Activated CD4-positive, alpha-beta T cell treated with anti-CD3 and anti-CD28 coated beads for 48 hours (primary cell): Measurements from ENCODE around the gene CSMD2.
A peak's percentile ranks its signal among the peaks of the same experiment; 100 is the strongest.
"Not testable (repeated sequence)": the region's sequence is repeated elsewhere in the genome, so short reads cannot be mapped to it uniquely, and the experiment has no call there.

ENCODE experiments used
- DNase-seq: peaks from one replicate; pipeline ENCODE4 v3.0.0-alpha.2; 2020

Gene CSMD2

GRCh38 chr1:34164771-34165391 lies at the start of gene CSMD2:
TSS of gene CSMD2 (minus strand) at chr1:34165230. CDS start at chr1:34165097, 133 bp downstream.
- DNase-seq, result peak; percentile 4

GRCh38 chr1:34213956-34214355 lies 48.9 kb upstream of the CSMD2 start:
- DNase-seq, result no peak

GRCh38 chr1:34212673-34213072 lies 47.6 kb upstream of the CSMD2 start:
- no peak for DNase-seq

GRCh38 chr1:34199927-34200326 lies 34.9 kb upstream of the CSMD2 start:
- DNase-seq, result peak; percentile 30

- DNase-seq, result no peak
These were observed 27.6 kb upstream of the CSMD2 start for GRCh38 chr1:34192621-34193020.

GRCh38 chr1:34190692-34191091 lies 25.7 kb upstream of the CSMD2 start:
- DNase-seq, result no peak

GRCh38 chr1:34188985-34189384 lies 24.0 kb upstream of the CSMD2 start:
- DNase-seq, result no peak

GRCh38 chr1:34188418-34188817 lies 23.4 kb upstream of the CSMD2 start:
- no peak for DNase-seq

- no peak for DNase-seq
These were observed 21.9 kb upstream of the CSMD2 start for GRCh38 chr1:34186741-34187494.

GRCh38 chr1:34183381-34183780 lies 18.4 kb upstream of the CSMD2 start:
- DNase-seq, result not testable (repeated sequence)

- no peak for DNase-seq
These were observed 13.0 kb upstream of the CSMD2 start for GRCh38 chr1:34178072-34178471.

GRCh38 chr1:34176830-34177603 lies 12.0 kb upstream of the CSMD2 start, which contains the start of gene C1orf94:
TSS of gene C1orf94 (plus strand) at chr1:34176907. CDS start at chr1:34177790, 883 bp downstream.
- DNase-seq, result no peak

GRCh38 chr1:34175744-34176143 lies 10.7 kb upstream of the CSMD2 start:
- DNase-seq, result no peak

GRCh38 chr1:34167389-34167788 lies 2.4 kb upstream of the CSMD2 start:
- DNase-seq, result no peak

- no peak for DNase-seq
These were observed 1.8 kb upstream of the CSMD2 start for GRCh38 chr1:34166625-34167361.

GRCh38 chr1:34166191-34166624 lies 1.2 kb upstream of the CSMD2 start:
- DNase-seq, result no peak

GRCh38 chr1:34165422-34165921 lies 442 bp upstream of the CSMD2 start:
- no peak for DNase-seq

- peak; percentile 5 for DNase-seq
These were observed 968 bp downstream of the CSMD2 start for GRCh38 chr1:34163792-34164731.

- peak; percentile 65 for DNase-seq
These were observed 1.9 kb downstream of the CSMD2 start for GRCh38 chr1:34162852-34163766.

- DNase-seq, result no peak
These were observed 8.3 kb downstream of the CSMD2 start for GRCh38 chr1:34156739-34157138.
